Amniotic stem cell (primary cell): ENCODE results near the gene PHTF1.
"Not testable (repeated sequence)": the region's sequence is repeated elsewhere in the genome, so short reads cannot be mapped to it uniquely, and the experiment has no call there.

Experiments used
- DNase-seq: peaks from one replicate; lab custom pipeline; 2025; lab: John Stamatoyannopoulos, UW

PHTF1 gene

GRCh38 chr1:113718621-113719020 lies 40.7 kb downstream of the PHTF1 start:
- DNase-seq = not testable (repeated sequence)

- DNase-seq = not testable (repeated sequence)
Observed at GRCh38 chr1:113717506-113717905, 41.8 kb downstream of the PHTF1 start.

- DNase-seq = no peak
Observed at GRCh38 chr1:113714606-113715269, 44.5 kb downstream of the PHTF1 start.

GRCh38 chr1:113701429-113701828 lies 57.9 kb downstream of the PHTF1 start:
- DNase-seq = no peak

- no peak for DNase-seq
Observed at GRCh38 chr1:113694910-113695309, 64.4 kb downstream of the PHTF1 start.

- no peak for DNase-seq
Observed at GRCh38 chr1:113692824-113693431, 66.4 kb downstream of the PHTF1 start.

- no peak for DNase-seq
Observed at GRCh38 chr1:113692342-113692741, 66.9 kb downstream of the PHTF1 start.

GRCh38 chr1:113691184-113691583 lies 68.1 kb downstream of the PHTF1 start:
- DNase-seq = no peak

GRCh38 chr1:113686891-113687618 lies 72.2 kb downstream of the PHTF1 start:
- DNase-seq = peak; percentile 12

- DNase-seq = no peak
Observed at GRCh38 chr1:113684153-113684541, 75.1 kb downstream of the PHTF1 start.

- DNase-seq = no peak
Observed at GRCh38 chr1:113683384-113684152, 75.7 kb downstream of the PHTF1 start.

GRCh38 chr1:113681596-113682337 lies 77.5 kb downstream of the PHTF1 start:
- no peak for DNase-seq

- DNase-seq = no peak
Observed at GRCh38 chr1:113678159-113678469, 81.2 kb downstream of the PHTF1 start.

- DNase-seq = peak; percentile 32
Observed at GRCh38 chr1:113677250-113678158, 81.8 kb downstream of the PHTF1 start.

- DNase-seq = no peak
Observed at GRCh38 chr1:113676524-113676923, 82.8 kb downstream of the PHTF1 start.

- no peak for DNase-seq
Observed at GRCh38 chr1:113675302-113675701, 84.0 kb downstream of the PHTF1 start.

- DNase-seq = no peak
Observed at GRCh38 chr1:113674591-113674990, 84.7 kb downstream of the PHTF1 start.

GRCh38 chr1:113672491-113672890 lies 86.8 kb downstream of the PHTF1 start:
- no peak for DNase-seq

GRCh38 chr1:113670650-113671049 lies 88.6 kb downstream of the PHTF1 start:
- no peak for DNase-seq

GRCh38 chr1:113669988-113670387 lies 89.3 kb downstream of the PHTF1 start:
- no peak for DNase-seq

- DNase-seq = no peak
Observed at GRCh38 chr1:113666126-113666525, 93.2 kb downstream of the PHTF1 start.
